ENCODE measurements around the gene SKIDA1.
"Not testable (repeated sequence)": the region's sequence is repeated elsewhere in the genome, so short reads cannot be mapped to it uniquely, and the experiment has no call there.

SKIDA1 gene

GRCh38 chr10:21525367-21526187 lies at the start of gene SKIDA1:
SKIDA1 (minus strand) TSS chr10:21525682; CDS start chr10:21517822, 7,860 bp downstream.
- peak; percentile 58 for DNase-seq (ENCODE audit: low read depth)

- not testable (repeated sequence) for DNase-seq (ENCODE audit: low read depth)
These were observed 49.0 kb upstream of the SKIDA1 start for GRCh38 chr10:21574514-21574913.

- no peak for DNase-seq (ENCODE audit: low read depth)
These were observed 47.1 kb upstream of the SKIDA1 start for GRCh38 chr10:21572578-21572977.

- DNase-seq (ENCODE audit: low read depth): no peak
These were observed 45.5 kb upstream of the SKIDA1 start for GRCh38 chr10:21570761-21571521.

- DNase-seq (ENCODE audit: low read depth): not testable (repeated sequence)
These were observed 33.5 kb upstream of the SKIDA1 start for GRCh38 chr10:21558984-21559383.

- no peak for DNase-seq (ENCODE audit: low read depth)
These were observed 31.0 kb upstream of the SKIDA1 start for GRCh38 chr10:21556527-21556926.

GRCh38 chr10:21552638-21553037 lies 27.2 kb upstream of the SKIDA1 start:
- DNase-seq (ENCODE audit: low read depth): no peak

GRCh38 chr10:21547246-21547645 lies 21.8 kb upstream of the SKIDA1 start:
- DNase-seq (ENCODE audit: low read depth): no peak

- not testable (repeated sequence) for DNase-seq (ENCODE audit: low read depth)
These were observed 15.2 kb upstream of the SKIDA1 start for GRCh38 chr10:21540701-21541100.

GRCh38 chr10:21536874-21537273 lies 11.4 kb upstream of the SKIDA1 start:
- DNase-seq (ENCODE audit: low read depth): no peak

GRCh38 chr10:21535976-21536375 lies 10.5 kb upstream of the SKIDA1 start:
- DNase-seq (ENCODE audit: low read depth): not testable (repeated sequence)

GRCh38 chr10:21535494-21535965 lies 10.0 kb upstream of the SKIDA1 start:
- DNase-seq (ENCODE audit: low read depth): no peak

GRCh38 chr10:21534604-21535493 lies 9.4 kb upstream of the SKIDA1 start:
- DNase-seq (ENCODE audit: low read depth): peak; percentile 34

GRCh38 chr10:21534280-21534586 lies 8.8 kb upstream of the SKIDA1 start:
- DNase-seq (ENCODE audit: low read depth): no peak

- peak; percentile 89 for DNase-seq (ENCODE audit: low read depth)
These were observed 8.2 kb upstream of the SKIDA1 start, which contains the start of gene MLLT10 for GRCh38 chr10:21533467-21534279. MLLT10 (plus strand) TSS chr10:21534232; CDS start chr10:21534645, 413 bp downstream.

- DNase-seq (ENCODE audit: low read depth): no peak
These were observed 7.4 kb upstream of the SKIDA1 start for GRCh38 chr10:21532694-21533466.

GRCh38 chr10:21531164-21531563 lies 5.7 kb upstream of the SKIDA1 start:
- no peak for DNase-seq (ENCODE audit: low read depth)

GRCh38 chr10:21530641-21531040 lies 5.2 kb upstream of the SKIDA1 start:
- no peak for DNase-seq (ENCODE audit: low read depth)

- no peak for DNase-seq (ENCODE audit: low read depth)
These were observed 4.7 kb upstream of the SKIDA1 start for GRCh38 chr10:21530168-21530567.

Data from activated T-helper 9 cell treated with anti-CD3 and anti-CD28 coated beads, Interleukin-2, amount 50 U/mL, for 16 hours (primary cell).